Upper lobe of left lung (tissue), 4 donors: ENCODE data around the gene SPINK6.

Experiments used
- POLR2AphosphoS5 ChIP-seq, 2 donors: sonication (generic); formaldehyde crosslinking; IDR thresholded peaks; one replicate each; pipeline ENCODE4 v1.5.1; 2017; ENCODE audit warnings: antibody characterized with exemption in 2 of 2
- TF ChIP-seq, protein P1 (sequence below), 6 experiments: fragments of 450-650 bp in 4 of 6; fragments of 200-600 bp in 2 of 6; sonication (generic) in 2 of 6; IDR thresholded peaks; one replicate each; pipeline ENCODE4 v1.5.1; 2016 to 2019; ENCODE audit warnings: antibody characterized with exemption in 6 of 6

DNA sequence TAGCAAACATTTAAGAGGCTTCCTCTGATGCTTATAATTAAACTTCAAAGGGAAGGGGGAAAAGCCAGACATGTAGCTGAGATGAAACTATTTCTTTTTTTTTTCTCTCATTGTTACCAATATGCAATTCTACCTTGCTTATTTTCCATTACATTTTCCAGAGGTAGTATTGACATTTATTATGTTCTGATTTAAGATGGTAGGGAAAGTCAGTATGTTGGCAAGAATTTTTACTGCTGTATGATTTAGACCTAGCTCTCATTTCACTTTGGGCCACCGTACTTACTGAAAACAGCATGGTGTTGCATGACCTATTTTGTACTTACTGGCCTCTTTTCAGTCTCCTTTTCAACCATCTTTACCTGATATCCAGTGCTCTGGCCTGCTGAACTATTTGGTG is 9.6 kb upstream of the SPINK6 start:
- TF ChIP-seq POLR2AphosphoS5 (IDR thresholded peaks at IDR 0.05) = no peak
- TF ChIP-seq, protein P1, sequence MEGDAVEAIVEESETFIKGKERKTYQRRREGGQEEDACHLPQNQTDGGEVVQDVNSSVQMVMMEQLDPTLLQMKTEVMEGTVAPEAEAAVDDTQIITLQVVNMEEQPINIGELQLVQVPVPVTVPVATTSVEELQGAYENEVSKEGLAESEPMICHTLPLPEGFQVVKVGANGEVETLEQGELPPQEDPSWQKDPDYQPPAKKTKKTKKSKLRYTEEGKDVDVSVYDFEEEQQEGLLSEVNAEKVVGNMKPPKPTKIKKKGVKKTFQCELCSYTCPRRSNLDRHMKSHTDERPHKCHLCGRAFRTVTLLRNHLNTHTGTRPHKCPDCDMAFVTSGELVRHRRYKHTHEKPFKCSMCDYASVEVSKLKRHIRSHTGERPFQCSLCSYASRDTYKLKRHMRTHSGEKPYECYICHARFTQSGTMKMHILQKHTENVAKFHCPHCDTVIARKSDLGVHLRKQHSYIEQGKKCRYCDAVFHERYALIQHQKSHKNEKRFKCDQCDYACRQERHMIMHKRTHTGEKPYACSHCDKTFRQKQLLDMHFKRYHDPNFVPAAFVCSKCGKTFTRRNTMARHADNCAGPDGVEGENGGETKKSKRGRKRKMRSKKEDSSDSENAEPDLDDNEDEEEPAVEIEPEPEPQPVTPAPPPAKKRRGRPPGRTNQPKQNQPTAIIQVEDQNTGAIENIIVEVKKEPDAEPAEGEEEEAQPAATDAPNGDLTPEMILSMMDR (IDR thresholded peaks at IDR 0.05) = no peak
